Measurements from ENCODE around the gene TBX4. TPM values are rescaled to one million over a fixed set of nuclear protein-coding genes. Genes with fewer than 3 reads are reported as not detected.
"Not testable (repeated sequence)": the region's sequence is repeated elsewhere in the genome, so short reads cannot be mapped to it uniquely, and the experiment has no call there.

The TBX4 gene
- total RNA-seq, 1 donor = under 0.01 TPM

DNA sequence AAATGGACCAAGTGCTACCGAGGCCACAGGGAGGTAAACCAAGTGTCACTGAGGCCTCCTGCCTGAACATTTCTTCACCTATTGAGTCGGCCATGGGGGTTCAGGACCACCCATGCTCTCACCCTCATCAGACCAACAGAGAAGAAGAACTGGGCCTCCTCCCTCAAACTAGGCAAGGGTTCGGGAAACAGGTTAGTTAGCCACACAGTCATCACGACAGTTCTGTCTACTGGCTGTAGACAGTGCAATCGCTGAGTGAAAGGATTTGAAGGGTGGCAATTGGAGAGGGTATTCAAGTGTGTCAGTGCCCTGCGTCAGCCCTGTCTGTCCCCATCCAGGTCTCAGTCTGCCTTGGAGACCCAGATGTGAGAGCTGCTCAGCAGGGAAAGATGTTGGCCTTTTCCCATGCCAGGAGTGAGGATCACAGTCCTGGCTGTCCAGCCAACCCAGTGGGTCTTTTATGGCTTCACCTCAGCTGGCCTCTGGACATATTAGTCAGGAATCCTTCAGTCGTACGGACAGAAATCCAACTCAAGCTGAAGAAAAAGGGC lies 32.7 kb upstream of the TBX4 start:
- Histone ChIP-seq H3K4me3 (ENCODE audit: low read length) (no peak overlapping the region), H3K4me1 (ENCODE audit: insufficient read depth, low read length) (peaks cover 3% of the 10 kb centered on the region), H3K9me3 (ENCODE audit: low read depth, low read length) (no peaks in the 10 kb centered on the region), H3K27me3 (ENCODE audit: insufficient read depth, low read length) (peaks cover 24% of the 10 kb centered on the region)

DNA sequence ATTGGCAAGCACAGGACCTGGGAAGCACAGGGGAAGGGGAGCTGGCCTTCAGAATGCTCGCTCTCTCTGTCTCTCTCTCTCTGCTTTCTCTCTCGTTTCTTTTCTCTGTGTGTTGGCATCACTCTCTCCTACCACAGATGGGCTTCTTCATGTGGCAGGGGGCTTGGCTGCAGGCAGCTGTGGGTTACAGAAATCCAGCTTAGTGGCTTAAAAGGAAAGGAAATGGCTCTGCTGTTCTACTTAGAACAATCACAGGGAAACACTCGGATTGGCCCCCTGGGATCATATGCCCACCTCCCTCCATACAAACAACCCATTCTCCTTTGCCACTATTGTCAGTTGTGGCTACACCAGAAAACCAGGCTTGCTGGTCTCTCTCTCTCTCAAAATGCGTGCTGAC lies 32.2 kb upstream of the TBX4 start:
- H3K4me3 ChIP-seq (ENCODE audit: low read length) = no peak overlapping the region
- H3K4me1 ChIP-seq (ENCODE audit: insufficient read depth, low read length) = peaks cover 3% of the 10 kb centered on the region

DNA sequence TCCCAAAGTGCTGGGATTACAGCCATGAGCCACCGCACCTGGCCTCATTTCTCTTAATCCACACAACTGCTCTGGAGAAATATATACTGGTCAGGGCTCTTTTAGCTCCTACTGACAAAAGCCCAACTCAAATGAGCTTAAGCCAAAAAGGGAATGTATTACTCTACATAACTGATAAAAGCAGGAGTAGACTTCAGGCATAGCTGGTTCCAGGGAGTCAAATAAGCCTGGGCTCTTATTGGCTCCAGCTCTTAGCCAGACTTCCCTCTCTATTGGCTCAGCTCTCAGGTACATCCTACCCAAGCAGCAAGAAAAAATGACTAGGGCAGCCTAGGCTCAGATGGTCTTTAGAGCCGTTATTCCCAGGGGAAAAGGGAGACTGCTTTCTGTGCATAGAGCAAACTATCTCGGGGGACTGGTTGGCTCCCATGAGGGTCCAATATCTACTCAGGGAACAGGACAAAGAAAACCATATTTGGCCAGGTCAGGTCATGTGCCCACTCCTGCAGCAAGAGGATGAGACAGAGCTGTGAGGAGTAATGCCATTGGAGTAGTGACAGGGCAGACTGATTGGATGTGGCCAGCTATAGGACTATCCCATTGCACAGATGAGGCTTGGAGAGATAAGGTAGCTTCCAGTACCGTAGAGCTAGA lies 31.4 kb upstream of the TBX4 start:
- Histone ChIP-seq H3K4me3 (ENCODE audit: low read length) (no peak overlapping the region), H3K9me3 (ENCODE audit: low read depth, low read length) (no peaks in the 10 kb centered on the region), H3K27me3 (ENCODE audit: insufficient read depth, low read length) (peaks cover 27% of the 10 kb centered on the region), H3K4me1 (ENCODE audit: insufficient read depth, low read length) (peaks cover 3% of the 10 kb centered on the region)

More for the DNA sequence above, 32.2 kb upstream of the TBX4 start:
- Histone ChIP-seq H3K9me3 (ENCODE audit: low read depth, low read length) (no peaks in the 10 kb centered on the region), H3K27me3 (ENCODE audit: insufficient read depth, low read length) (peaks cover 27% of the 10 kb centered on the region)

DNA sequence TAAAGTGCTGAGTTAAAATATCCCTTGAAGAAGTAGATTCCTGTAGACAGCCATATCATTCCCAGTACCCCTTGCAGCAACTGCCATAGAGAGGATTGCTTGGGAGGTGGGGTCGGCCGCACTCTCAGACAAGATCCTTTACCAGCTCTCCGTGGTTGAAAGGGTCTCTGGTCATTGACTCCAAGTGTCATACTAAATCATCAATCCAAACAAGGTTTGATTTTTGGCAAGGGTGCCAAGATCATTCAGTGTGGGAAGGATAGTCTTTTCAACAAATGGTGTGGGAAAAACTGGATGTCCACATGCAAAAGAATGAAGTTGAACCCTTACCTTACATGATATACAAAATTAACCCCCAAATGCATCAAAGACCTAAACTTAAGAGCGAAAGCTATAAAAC lies 30.8 kb upstream of the TBX4 start:
- no peaks in the 10 kb centered on the region for H3K9me3 ChIP-seq (ENCODE audit: low read depth, low read length)
- H3K4me1 ChIP-seq (ENCODE audit: insufficient read depth, low read length) = peaks cover 3% of the 10 kb centered on the region
- H3K4me3 ChIP-seq (ENCODE audit: low read length) = no peak overlapping the region
- H3K27me3 ChIP-seq (ENCODE audit: insufficient read depth, low read length) = peaks cover 27% of the 10 kb centered on the region

DNA sequence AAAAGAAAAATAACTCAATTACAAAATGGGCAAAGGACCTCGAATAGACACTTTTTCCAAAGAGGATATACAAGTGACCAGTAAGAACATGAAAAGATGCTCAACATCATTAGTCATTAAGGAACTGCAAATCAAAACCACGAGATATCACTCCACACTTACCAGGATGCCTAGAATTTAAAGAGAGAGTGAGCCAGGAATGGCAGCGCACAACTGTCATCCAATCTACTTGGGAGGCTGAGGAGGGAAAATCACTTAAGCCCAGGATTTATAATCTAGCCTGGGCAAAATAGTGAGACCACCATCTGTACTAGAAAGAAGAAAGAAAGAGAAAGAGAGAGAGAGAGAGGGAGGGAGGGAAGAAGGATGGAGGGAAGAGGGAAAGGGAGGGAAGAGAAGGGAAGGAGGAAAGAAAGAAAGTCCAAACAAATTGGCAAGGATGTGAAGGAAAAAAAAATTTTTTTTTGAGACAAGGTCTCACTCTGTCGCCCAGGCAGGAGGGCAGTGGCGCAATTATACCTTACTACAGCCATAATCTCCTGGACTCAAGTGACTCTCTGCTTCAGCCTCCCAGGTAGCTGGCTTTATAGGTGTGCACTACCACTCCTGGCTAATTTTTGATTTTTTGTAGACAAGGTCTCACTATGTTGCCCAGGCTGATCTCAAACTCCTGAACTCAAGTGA lies 30.0 kb upstream of the TBX4 start:
- Histone ChIP-seq H3K27me3 (ENCODE audit: insufficient read depth, low read length) (peaks cover 24% of the 10 kb centered on the region), H3K4me1 (ENCODE audit: insufficient read depth, low read length) (no peaks in the 10 kb centered on the region), H3K4me3 (ENCODE audit: low read length) (no peak overlapping the region), H3K9me3 (ENCODE audit: low read depth, low read length) (no peaks in the 10 kb centered on the region)

DNA sequence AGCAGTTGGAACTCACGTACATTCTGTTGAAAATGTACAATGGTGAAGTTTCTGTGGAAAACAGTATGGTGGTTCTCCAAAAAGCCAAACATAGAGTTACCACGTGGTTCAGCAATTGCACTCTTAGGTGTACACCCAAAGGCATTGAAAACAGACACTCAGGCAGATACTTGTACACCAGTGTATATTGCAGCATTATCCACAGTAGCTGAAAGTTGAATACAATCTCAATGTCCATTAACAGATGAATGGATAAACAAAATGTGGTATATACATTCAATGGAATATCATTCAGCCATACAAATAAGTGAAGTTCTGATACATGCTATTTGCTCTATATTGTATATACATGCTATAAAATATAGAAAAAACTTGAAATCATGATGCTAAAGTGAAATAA lies 29.4 kb upstream of the TBX4 start:
- H3K27me3 ChIP-seq (ENCODE audit: insufficient read depth, low read length) = peaks cover 23% of the 10 kb centered on the region
- H3K4me1 ChIP-seq (ENCODE audit: insufficient read depth, low read length) = no peaks in the 10 kb centered on the region
- H3K9me3 ChIP-seq (ENCODE audit: low read depth, low read length) = no peaks in the 10 kb centered on the region
- no peak overlapping the region for H3K4me3 ChIP-seq (ENCODE audit: low read length)

DNA sequence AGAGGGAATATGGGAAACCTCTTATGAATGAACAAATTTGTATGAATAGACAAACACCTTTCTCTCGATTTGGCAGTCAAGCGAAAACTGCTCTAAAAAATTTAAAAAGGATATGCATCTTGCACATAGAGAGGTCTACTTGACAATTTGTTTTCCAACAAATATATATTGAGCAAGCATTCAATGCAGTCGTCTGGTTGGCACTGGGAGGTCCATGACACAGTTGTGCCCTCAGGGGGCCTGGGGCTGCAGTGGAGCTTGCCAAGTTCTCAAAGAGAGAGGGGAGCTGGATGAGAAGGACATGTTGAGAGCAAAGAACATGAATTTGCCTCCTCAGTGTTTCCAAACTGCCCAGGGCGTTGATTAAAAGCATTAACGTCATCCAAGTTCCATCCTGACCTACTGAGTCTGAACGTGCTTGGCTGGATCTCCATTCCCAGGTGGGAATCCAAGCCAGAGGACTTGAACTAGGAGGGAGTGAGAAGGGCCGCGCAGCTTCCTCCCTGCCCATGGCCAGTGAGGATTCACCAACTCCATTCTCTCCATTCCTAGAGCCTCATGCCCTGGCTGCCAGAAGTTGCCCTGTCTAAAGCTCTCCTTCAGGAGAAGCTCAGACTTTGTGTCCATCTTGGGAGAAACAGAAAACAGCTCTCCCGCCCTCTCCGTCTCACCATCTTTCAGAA lies 28.1 kb upstream of the TBX4 start:
- H3K9me3 ChIP-seq (ENCODE audit: low read depth, low read length) = no peaks in the 10 kb centered on the region
- peaks cover 32% of the 10 kb centered on the region for H3K27me3 ChIP-seq (ENCODE audit: insufficient read depth, low read length)
- H3K4me1 ChIP-seq (ENCODE audit: insufficient read depth, low read length) = no peaks in the 10 kb centered on the region
- no peak overlapping the region for H3K4me3 ChIP-seq (ENCODE audit: low read length)

DNA sequence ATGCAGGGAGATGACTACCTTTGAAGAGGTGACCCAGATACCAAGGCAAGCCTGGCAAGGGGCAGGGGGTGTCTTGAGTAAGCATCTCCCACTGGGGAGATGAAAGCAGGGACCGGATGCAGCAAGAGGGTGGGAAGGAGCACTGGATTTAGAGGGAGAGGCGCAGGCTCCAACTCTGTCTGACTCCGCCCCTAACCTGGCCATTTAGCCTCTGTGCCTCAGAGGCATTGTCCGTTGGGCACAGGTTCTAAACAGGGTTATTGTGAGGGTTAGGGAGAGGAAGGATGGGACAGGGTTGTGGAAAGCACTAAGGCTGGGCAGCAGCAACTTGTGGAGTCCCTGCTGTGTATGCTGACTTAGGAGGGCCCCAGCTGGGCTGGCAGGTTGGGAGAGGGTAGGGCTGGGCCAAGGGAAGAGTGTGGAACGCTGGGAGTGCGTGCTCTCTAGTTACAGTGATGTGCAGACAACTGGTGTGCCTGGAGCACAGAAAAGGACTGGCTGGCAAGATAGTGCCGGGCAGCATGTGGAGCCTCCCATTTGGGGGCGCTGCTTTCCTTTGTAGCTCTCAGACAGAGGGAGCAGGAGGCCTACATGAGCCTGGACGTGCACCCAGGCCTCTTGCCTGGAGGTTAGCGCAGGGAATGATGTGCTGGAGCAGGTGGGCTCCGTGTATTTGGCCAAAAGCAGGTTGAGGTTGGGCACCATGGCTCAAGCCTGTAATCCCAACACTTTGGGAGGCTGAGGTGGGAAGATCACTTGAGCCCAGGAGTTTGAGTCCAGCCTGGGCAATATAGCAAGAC lies 26.3 kb upstream of the TBX4 start:
- H3K27me3 ChIP-seq (ENCODE audit: insufficient read depth, low read length) = peaks cover 31% of the 10 kb centered on the region
- H3K9me3 ChIP-seq (ENCODE audit: low read depth, low read length) = no peaks in the 10 kb centered on the region
- H3K4me1 ChIP-seq (ENCODE audit: insufficient read depth, low read length) = no peaks in the 10 kb centered on the region
- no peak overlapping the region for H3K4me3 ChIP-seq (ENCODE audit: low read length)

DNA sequence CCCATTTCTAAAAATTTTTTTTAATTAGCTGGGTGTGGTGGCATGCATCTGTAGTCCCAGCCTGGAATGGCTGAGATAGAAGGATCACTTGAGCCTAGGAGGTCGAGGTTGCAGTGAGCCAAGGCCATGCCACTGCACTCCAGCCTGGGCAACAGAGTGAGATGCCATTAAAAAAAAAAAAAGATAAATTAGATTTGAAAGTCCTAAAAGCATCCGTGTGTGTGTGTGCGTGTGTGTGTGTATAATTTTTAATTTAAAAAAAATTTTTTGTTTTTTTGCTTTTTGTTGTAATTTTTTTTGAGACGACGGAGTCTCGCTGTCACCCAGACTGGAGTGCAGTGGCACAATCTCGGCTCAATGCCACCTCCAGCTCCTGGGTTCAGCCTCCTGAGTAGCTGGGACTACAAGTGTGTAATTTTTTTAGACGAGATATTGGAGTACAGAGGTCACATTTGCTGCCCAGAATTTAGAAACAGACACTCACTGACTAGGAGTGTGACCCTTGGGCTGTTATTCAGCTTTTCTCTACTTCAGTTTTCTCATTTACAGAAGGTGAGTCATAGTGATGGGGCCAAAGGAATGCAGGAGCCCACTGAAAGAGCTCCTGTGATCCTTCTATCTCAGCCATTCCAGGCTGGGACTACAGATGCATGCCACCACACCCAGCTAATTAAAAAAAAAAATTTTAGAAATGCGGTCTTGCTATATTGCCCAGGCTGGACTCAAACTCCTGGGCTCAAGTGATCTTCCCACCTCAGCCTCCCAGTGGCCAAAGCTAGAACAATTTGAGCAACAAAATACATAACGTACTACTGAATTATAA lies 25.5 kb upstream of the TBX4 start:
- H3K4me1 ChIP-seq (ENCODE audit: insufficient read depth, low read length) = no peaks in the 10 kb centered on the region
- peaks cover 24% of the 10 kb centered on the region for H3K27me3 ChIP-seq (ENCODE audit: insufficient read depth, low read length)
- no peak overlapping the region for H3K4me3 ChIP-seq (ENCODE audit: low read length)
- H3K9me3 ChIP-seq (ENCODE audit: low read depth, low read length) = no peaks in the 10 kb centered on the region

DNA sequence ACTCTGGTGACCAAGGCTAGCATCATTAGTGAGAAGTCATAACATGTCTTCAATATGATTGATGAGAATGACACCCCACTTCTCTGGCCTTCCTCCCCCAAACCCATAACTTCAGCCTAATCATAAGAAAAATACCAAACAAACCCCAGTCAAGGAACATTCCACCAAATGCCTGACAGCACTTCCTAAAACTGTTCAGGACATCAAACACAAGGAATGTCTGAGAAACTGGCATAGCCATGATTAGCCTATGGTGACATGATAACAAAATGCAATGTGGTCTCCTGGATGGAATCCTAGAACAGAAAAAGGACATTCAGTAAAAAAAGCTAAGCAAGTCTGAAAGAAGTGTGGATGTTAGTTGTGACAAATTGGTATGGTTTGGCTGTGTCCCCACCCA lies 24.7 kb upstream of the TBX4 start:
- Histone ChIP-seq H3K4me1 (ENCODE audit: insufficient read depth, low read length) (no peaks in the 10 kb centered on the region), H3K9me3 (ENCODE audit: low read depth, low read length) (no peaks in the 10 kb centered on the region), H3K4me3 (ENCODE audit: low read length) (no peak overlapping the region), H3K27me3 (ENCODE audit: insufficient read depth, low read length) (peaks cover 18% of the 10 kb centered on the region)

DNA sequence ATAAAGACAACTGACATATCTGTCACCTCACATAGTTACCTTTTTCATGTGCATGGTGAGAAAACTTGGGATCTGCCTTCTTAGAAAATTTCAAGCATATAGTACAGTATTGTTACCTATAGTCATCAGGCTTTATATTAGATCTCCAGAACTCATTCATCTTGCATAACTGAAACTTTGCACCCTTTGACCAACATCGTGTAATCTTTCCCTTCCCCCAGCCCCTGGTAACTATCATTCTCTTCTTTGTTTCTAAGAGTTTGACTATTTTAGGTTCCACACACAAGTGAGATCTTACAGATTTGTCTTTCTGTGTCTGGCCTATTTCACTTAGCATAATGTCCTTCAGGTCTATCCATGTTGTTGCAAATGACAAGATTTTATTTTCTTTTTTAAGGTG lies 22.9 kb upstream of the TBX4 start:
- H3K4me1 ChIP-seq (ENCODE audit: insufficient read depth, low read length) = no peaks in the 10 kb centered on the region
- H3K27me3 ChIP-seq (ENCODE audit: insufficient read depth, low read length) = peaks cover 24% of the 10 kb centered on the region
- no peaks in the 10 kb centered on the region for H3K9me3 ChIP-seq (ENCODE audit: low read depth, low read length)
- no peak overlapping the region for H3K4me3 ChIP-seq (ENCODE audit: low read length)

DNA sequence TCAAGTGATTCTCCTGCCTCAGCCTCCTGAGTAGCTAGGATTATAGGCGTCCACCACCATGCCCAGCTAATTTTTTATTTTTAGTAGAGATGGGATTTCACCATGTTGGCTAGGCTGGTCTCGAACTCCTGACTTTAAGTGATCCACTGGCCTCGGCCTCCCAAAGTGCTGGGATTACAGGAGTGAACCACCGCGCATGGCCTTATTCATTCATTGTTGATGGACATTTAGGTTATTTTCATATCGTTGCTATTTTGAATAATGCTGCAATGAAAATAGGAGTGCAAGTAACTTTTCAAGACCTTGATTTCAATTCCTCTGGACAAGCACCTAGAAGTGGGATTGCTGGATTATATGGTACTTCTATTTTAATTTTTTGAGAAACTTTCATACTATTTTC lies 22.4 kb upstream of the TBX4 start:
- H3K9me3 ChIP-seq (ENCODE audit: low read depth, low read length); H3K4me3 ChIP-seq (ENCODE audit: low read length); H3K4me1 ChIP-seq (ENCODE audit: insufficient read depth, low read length): not testable (repeated sequence)
- H3K27me3 ChIP-seq (ENCODE audit: insufficient read depth, low read length) = peaks cover 24% of the 10 kb centered on the region

DNA sequence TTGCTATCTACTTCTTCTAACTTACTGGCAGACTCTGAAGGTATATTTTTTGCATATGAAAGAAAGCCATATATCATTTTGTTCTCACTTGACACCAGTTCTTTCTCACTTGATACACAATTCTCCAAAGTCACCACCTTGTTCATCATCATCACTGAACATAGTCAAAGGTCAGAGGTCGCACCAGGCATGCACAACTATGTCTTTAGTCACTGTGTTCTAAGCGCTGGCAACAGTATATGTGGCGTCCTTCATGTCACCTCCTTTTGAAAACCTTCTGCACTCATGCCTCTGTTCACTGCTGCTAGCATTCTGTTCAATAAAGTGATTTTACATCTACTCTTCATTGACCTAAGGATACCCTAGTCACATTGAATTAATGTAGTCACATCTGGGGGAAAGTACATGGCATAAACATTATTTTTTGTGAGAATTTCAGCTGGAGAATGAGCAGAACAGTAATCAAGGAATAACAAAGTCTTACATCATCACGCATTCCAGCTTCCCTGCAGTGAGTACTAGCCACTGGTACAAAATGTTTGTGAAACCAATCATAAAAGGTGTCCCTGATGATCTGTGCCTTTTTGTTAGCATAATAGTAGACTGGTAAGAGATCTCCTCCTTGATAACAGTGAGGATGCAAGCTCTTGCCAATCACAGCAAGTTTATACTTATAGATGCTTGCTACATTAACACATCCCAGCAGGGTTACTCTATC lies 20.5 kb upstream of the TBX4 start:
- no peak overlapping the region for H3K4me3 ChIP-seq (ENCODE audit: low read length)
- peaks cover 17% of the 10 kb centered on the region for H3K9me3 ChIP-seq (ENCODE audit: low read depth, low read length)
- peaks cover 39% of the 10 kb centered on the region for H3K27me3 ChIP-seq (ENCODE audit: insufficient read depth, low read length)
- no peaks in the 10 kb centered on the region for H3K4me1 ChIP-seq (ENCODE audit: insufficient read depth, low read length)

DNA sequence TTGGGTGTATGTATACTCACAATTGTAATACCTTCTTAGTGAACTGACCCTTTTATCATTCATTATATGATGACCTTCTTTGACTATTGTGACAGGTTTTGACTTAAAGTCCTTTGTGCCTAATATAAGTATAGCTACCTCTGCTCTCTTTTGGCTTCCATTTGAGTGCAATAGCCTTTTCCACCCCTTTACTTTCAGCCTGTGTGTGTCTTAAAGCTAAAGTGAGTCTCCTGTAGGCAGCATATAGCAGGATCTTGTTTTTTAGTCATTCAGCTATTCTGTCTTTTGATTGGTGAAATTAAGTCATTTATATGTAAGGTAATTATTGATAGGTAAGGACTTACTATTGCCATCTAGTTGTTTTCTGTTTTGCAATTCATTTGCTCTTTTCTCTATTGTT lies 15.9 kb upstream of the TBX4 start:
- H3K4me3 ChIP-seq (ENCODE audit: low read length) = no peak overlapping the region
- peaks cover 51% of the 10 kb centered on the region for H3K27me3 ChIP-seq (ENCODE audit: insufficient read depth, low read length)
- H3K4me1 ChIP-seq (ENCODE audit: insufficient read depth, low read length) = no peaks in the 10 kb centered on the region
- H3K9me3 ChIP-seq (ENCODE audit: low read depth, low read length) = peaks cover 32% of the 10 kb centered on the region

Data from mononuclear cell (primary cell).